GM18498 (cell line): ENCODE measurements around the gene DAPK1.
"Not testable (repeated sequence)": the region's sequence is repeated elsewhere in the genome, so short reads cannot be mapped to it uniquely, and the experiment has no call there.

Experiments used
- ATAC-seq: cut with Tn5 transposase; IDR thresholded peaks from one replicate; pipeline ENCODE4 v1.9.1; 2021; ENCODE audit warnings: mild to moderate bottlenecking, moderate library complexity; ENCODE audit not compliant: unreplicated experiment

The DAPK1 gene

GRCh38 chr9:87725356-87725899 lies 227.8 kb downstream of the DAPK1 start:
- ATAC-seq, result no peak

DNA sequence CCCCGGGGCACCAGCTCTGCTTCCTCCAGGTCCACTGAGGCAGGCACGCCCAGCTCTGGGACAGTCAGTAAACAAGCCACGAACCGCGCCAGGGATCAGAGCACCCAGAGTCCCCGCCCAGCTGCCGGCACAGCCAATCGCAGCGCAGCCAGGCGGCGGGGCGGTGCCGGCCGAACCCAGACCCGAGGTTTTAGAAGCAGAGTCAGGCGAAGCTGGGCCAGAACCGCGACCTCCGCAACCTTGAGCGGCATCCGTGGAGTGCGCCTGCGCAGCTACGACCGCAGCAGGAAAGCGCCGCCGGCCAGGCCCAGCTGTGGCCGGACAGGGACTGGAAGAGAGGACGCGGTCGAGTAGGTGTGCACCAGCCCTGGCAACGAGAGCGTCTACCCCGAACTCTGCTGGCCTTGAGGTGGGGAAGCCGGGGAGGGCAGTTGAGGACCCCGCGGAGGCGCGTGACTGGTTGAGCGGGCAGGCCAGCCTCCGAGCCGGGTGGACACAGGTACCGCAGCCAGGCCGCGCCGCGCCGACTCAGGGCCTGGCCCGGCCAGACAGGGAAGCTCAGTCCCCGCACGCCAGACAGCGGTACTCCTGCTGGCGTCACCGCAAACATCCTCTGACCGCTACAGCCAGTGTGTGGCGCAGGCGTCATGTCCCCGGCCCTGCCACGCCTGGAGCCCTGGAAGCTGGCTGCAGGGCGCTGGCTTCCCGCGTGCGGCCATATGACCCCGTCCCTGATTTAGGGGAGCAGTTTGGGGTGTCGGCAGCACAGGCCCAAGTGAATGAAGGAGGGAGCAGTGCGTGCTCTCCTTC lies 228.4 kb downstream of the DAPK1 start, which contains the start of gene CTSL:
TSS of gene CTSL (plus strand) at position 220 of the 810 bp plus-strand sequence. CDS start 1,485 bp downstream, outside the sequence.
- ATAC-seq, result no peak

GRCh38 chr9:87729246-87729645 lies 231.6 kb downstream of the DAPK1 start:
- ATAC-seq, result no peak

DNA sequence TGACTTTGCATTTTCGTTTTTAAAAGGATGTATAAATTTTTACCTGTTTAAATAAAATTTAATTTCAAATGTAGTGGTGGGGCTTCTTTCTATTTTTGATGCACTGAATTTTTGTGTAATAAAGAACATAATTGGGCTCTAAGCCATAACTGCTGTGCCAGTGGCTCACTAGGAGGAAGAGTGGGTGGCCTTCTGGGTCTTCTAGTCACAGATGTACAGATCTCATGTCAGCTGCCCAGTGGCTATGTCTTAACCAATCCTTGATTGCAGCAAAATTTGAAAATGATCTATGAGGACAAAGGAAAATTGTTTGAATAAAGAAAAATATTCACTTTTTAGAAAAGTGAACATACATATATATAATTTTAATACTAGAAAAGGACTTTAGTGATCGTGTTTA lies 233.7 kb downstream of the DAPK1 start:
- ATAC-seq, result no peak

- ATAC-seq, result no peak
These were observed 234.7 kb downstream of the DAPK1 start for GRCh38 chr9:87732344-87732743.

DNA sequence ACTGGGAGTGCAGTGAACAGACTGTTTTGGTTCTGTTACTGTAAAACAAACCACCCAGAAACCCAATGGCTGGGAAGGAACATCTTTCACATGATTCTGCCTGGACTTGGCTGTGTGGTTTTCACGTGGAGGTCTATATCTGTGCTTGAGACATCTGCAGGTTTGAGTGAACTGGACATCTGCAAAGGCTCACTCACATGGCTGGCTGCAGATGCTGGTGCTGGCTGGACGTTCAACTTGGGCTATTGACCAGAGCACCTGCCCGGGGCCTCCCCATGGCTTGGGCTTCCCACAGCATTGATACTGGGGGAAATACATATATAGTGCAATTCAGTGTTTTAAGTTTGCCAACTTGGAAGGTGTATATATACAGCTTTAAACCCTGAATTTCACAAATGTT lies 235.1 kb downstream of the DAPK1 start:
- ATAC-seq, result no peak

DNA sequence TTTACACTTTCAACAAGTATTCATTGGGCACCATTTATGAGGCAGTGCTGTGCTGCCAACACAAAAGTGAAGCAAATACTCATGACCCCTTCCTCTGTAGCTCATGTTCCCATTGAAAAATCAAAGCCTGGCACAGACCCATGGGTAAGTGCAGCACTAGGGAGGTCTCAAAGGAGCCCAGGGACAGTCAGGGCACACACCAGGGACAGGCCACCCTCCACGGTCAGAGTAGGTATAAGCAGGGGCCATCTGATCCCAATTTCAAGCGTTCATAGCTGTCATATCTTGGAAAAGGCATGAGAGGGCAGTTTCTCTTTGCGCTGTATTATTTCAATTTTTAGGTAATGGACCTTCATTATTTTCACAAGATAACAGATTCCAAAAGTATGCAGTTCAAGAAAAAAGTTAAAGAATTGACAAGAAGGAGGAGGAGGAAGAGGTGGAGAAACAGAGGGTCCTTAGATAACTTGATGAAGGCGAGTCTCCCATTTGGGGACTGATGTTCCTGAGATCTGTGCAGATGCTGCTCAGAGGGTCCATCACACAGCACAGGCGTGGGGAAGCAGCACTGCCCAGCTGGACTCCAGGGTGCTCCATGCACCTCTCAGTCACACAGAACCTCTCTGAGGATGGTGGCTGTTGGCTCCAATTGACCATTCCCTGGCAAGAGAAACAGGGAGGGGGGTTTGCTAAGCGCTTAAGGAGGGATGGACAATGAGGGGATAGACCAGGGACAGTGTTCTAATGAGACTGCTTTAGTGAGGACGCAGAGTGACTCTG lies 235.8 kb downstream of the DAPK1 start:
- no peak for ATAC-seq

GRCh38 chr9:87734106-87734505 lies 236.4 kb downstream of the DAPK1 start:
- no peak for ATAC-seq

- no peak for ATAC-seq
These were observed 241.9 kb downstream of the DAPK1 start for GRCh38 chr9:87739546-87739945.

DNA sequence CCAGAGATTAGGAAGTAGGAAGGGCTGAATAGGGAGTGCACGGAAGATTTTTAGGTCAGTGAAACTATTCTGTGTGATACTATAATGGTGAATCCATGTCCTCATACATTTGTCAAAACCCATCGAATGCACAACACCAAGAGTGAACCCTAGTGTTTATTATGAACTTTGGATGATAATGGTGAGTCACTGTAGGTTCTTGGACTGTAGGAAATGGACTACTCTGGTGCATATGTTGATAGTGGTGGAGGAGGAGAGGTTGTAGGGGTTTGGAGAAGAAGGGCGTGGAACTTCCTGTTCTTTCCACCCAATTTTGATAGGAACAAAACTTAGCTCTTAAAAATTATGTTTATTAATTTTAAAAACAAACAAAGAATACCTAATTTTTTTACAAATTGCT lies 242.5 kb downstream of the DAPK1 start:
- ATAC-seq, result no peak

DNA sequence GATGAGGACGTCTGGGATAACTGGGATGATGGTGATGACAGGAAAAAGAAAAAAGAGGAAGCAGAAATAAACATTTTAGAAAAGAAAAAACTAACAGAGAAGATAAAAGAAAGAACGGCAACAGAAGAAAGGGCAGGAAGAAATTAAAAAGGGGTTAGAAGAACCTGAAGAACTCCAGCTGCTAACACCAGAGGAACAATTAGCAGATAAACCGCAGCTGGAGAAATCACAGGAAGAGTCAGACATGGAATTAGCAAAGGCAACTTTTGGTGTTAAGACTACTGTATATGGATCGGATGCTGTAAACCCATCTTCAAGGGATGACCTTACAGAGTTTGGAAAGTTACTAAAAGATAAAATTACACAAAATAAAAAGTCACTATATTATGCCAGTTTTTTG lies 243.7 kb downstream of the DAPK1 start:
- no peak for ATAC-seq

DNA sequence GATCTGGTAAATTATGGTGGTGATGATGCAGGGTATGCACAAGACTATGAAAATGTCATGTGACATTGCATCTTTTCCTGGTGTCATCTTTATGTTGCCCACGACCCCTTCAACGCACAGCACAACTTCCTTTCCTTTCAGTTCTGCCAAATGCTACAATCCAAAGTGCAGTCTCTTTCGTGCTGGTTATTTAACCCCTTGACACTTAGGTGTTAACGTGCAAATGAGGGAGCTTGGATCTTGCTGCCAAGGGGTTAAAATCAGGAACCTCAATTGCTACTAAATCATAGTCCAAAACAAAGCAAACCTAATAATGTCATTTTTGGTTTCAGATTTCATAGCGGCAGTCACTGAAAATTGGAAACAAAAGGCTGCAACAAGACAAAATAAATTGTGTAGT lies 244.2 kb downstream of the DAPK1 start:
- no peak for ATAC-seq

DNA sequence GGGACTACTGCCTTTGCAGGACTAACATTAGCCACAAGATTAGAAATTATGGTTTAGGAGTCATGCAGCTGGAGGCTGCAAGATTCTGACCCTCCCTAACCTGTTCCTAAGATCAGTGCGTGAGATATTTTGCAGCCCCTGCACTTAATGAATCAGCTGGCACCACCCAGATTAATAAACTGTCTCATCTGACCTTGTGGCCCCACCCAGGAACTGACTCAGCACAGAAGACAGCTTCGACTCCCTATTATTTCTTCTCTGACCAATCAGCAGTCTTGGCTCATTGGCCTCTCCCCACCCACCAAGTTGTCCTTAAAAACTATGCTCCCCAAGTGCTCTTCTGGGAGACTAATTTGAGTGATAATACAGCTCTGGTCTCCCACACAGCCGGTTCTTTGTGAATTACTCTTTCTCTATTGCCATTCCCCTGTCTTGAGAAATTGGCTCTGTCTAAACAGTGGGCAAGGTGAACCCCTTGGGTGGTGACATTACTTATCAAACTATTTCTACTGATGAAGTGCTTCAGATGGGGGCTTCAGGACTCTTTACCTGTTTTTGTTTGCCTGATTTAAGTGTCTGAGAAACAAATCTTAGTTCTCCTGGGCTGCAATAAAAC lies 245.3 kb downstream of the DAPK1 start:
- ATAC-seq, result no peak

DNA sequence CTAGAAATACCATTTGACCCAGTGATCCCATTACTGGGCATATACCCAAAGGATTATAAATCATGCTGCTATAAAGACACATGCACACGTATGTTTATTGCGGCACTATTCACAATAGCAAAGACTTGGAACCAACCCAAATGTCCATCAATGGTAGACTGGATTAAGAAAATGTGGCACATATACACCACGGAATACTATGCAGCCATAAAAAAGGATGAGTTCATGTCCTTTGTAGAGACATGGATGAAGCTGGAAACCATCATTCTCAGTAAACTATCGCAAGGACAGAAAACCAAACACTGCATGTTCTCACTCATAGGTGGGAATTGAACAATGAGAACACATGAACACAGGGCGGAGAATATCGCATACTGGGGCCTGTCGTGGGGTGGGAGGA lies 246.6 kb downstream of the DAPK1 start:
- not testable (repeated sequence) for ATAC-seq

- ATAC-seq, result no peak
These were observed 248.5 kb downstream of the DAPK1 start for GRCh38 chr9:87746186-87746585.

DNA sequence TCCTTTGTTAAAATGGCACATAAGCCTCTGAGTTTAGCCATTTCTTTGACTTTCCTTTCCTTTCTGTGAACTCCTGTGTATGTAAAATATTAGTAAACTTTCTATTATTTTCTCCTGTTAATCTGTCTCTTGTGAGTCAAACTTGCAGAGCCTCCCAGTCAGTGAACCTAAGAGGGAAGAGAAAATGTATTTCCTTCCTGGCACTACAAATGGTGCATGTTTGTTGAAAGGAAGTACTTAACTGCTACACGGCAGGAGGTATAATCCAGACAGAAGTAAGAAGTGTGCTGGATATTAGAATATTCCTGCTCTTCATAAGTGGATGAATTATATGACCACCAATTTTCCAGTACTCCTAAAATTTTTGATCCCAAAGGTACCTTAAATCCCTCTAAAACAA lies 251.2 kb downstream of the DAPK1 start:
- ATAC-seq, result no peak

GRCh38 chr9:87749335-87750035 lies 251.8 kb downstream of the DAPK1 start:
- no peak for ATAC-seq

DNA sequence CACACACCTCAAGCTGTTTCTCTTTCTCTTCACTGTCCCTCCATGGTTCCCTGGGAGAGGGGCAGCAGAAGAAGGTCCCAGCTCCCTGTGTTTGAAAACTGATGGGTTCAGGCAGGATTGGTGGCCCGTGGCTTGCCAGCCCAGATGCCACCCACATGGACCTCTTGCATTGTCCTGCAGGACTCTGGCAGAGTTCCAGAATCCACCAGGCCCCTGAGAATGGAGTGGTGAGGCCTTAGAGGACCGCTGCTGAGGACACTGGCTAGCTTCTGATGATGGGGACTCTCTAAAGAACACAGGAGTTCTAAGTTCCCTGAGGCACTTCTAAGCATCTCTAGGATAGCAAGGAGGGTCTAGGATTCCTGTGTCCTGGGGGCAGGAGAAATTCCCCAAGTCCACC lies 253.1 kb downstream of the DAPK1 start:
- no peak for ATAC-seq

GRCh38 chr9:87751423-87751822 lies 253.8 kb downstream of the DAPK1 start:
- no peak for ATAC-seq

DNA sequence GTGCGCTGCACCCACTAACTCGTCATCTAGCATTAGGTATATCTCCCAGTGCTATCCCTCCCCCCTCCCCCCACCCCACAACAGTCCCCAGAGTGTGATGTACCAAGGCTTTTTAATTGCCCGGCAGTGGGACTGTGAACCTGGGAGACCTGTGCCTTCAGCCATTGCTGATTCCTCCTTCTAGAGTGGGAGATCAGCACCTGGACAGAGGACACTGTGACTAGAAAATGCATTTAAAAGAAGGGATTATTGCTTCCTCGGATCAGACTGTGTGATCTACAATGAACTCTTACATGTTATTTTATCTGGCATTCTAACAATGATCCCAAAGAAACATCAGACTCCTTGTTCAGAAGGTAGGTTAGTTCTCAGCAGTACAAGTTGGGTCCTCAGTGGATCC lies 254.2 kb downstream of the DAPK1 start:
- ATAC-seq, result no peak

DNA sequence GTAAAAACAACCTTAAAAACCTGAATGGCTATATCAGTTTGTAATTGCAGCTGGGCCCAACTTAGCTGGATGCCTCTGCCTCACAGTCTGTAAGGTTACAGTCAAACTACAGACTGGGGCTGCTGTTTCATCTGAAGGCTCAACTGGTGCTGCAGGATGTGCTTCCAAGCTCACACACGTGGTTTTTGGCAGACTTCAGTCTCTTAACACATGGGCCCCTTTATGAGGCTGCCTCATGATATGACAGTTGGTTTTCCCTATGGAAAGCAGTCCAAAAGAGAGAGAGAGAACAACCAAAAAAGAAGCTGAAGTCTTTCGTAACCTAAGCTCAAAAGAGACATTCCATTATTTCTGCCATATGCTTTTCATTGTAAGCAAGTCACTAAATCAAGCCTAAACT lies 255.6 kb downstream of the DAPK1 start:
- ATAC-seq, result no peak
